ENCODE measurements around the gene GLTP.
"Not testable (repeated sequence)": the region's sequence is repeated elsewhere in the genome, so short reads cannot be mapped to it uniquely, and the experiment has no call there.

GLTP gene

GRCh38 chr12:109878749-109879148 lies 1.6 kb downstream of the GLTP start:
- no peak for DNase-seq (ENCODE audit: low read depth in 1 of 2, low spot score in 1 of 2)

DNA sequence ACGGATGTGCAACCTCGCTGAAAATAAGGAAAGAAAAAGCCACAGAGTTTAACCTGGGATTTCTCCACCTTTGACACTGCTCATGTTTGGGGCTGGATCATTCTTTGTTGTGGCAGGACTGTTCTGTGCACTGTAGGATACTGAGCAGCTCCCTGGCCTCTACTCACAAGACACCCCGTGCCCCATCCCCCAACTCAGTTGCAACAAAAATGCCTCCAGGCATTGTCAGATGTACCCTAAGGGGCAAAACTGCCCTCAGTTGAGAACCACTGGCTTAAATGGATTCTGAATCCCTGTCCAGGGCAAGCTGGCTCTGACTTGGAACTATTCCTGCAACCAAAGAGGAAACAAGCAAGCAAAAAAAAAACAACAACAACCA lies 2.1 kb downstream of the GLTP start:
- DNase-seq (ENCODE audit: low read depth in 1 of 2, low spot score in 1 of 2): no peak

- DNase-seq (ENCODE audit: low read depth in 1 of 2, low spot score in 1 of 2): no peak
These were observed 2.7 kb downstream of the GLTP start for GRCh38 chr12:109877504-109878246.

DNA sequence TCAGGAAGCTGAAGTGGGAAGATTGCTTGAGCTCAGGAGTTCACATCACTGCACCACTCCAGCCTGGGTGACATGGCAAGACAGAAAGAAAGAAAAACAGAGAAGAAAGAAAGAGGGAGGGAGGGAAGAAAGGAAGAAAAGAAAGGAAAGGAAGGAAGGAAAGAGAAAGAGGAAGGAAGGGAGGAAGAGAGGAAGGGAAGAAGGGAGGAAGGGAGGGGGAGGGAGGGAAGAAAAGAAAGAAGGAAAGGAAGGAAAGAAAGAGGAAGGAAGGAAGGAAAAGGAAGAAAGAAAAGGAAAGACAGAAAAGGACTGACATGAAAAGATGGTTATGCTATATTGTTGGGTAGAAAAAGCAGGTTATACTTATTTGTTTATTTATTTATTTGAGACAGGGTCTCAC lies 3.9 kb downstream of the GLTP start:
- DNase-seq (ENCODE audit: low read depth in 1 of 2, low spot score in 1 of 2): no peak

GRCh38 chr12:109875572-109876131 lies 4.7 kb downstream of the GLTP start:
- no peak for DNase-seq (ENCODE audit: low read depth in 1 of 2, low spot score in 1 of 2)

DNA sequence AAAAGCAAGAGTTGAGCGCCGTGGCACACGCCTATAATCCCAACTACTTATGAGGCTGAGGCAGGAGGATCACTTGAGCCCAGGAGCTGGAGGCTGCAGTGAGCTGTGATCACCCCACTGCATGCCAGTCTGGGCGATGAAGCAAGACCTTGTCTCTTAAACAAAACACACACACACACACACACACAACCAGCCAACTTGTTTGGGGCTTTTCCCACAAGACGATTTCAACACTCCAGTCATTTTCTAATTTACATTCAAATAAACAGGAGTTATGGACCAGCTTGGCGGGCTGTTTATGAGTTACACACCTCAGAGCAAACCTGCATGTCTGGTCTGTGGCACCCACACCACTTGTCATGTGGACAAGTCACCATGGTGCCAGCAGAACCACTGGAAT lies 6.7 kb downstream of the GLTP start:
- no peak for DNase-seq (ENCODE audit: low read depth in 1 of 2, low spot score in 1 of 2)

DNA sequence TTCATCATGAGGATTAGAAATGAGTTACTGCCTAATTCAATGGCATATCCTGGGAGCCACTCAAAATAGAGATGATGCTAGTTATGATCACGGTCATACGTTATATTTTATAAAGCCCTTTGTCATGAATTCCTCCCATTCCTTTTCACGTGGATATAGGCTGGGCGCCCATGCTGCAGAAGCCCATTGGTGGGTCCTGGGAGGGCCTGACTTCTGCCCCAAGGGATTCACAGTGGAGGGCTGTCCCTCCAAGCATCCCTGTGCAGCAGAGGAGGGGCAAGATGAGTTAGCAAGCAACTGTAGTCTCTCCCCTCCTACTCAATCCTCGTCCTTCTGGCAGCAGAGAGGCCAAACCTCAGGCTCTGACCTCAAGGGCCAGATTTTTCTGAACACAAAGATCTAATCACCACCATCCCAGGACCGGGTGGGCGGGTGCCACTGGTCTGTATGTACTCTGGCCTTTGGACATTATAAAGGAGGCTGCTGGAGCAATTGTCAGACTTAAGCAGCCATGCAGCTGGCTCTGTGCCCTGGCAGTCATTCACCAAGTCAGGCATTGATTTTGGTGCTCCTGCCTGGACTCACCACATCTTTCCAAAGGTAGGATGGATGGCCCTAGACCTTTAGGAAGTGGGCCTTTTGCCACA lies 8.6 kb downstream of the GLTP start:
- no peak for DNase-seq (ENCODE audit: low read depth in 1 of 2, low spot score in 1 of 2)

DNA sequence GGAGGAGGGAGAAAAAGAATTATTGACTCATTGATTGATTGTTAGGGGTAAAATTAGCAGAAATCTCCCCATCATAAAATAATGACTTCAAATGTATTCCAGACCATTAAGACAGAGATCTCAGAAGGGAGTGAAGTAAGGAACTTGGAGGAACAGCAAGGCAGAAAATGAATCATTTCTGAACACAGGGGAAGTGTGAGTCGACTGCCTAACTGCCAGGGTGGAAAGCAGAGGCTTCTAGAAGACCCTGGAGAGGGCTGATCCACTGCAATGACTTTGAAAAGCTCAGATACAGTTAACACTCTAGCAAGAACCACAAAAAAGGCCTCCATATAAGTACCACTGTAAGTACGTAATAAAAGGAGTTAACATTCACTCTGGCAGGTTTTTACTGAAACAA lies 9.7 kb downstream of the GLTP start:
- DNase-seq (ENCODE audit: low read depth in 1 of 2, low spot score in 1 of 2): no peak

DNA sequence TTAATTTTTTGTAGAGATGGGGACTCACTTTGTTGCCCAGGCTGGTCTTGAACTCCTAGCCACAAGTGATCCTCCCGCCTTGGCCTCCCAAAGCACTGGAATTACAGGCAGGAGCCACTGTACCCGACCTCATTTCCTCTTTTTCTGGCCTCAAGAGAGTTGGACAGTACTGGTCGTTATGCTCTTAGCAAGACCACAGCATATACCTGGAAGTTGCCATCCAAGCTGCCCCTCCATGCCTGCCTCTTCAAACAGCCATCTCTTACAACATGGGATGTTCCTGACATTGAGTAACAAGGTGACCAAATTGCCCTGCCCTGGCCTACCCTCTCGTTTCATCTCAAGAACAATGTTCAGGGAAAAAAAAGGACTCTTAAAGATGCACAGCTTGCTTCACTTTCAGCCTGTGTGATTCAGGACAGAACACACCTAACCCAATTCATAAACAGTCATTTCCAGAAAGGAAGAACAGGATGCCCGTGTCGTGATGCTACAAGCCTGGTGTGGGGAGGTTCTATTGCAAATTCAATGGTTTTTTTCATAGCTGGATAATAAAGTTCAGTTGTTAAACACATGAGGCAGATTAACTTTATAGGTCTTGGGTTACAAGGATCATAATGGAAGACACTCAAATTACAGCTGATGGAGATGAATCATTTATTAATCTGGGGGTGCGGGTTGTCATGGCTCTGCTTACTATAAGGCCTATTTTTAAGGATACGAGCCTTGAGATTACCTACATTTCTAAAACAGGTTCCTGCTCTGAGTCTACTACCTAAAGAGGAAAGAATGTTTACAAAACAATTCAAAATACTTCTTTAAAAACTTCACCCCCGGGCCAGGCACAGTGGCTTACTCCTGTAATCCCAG lies 11.9 kb downstream of the GLTP start:
- no peak for DNase-seq (ENCODE audit: low read depth in 1 of 2, low spot score in 1 of 2)

DNA sequence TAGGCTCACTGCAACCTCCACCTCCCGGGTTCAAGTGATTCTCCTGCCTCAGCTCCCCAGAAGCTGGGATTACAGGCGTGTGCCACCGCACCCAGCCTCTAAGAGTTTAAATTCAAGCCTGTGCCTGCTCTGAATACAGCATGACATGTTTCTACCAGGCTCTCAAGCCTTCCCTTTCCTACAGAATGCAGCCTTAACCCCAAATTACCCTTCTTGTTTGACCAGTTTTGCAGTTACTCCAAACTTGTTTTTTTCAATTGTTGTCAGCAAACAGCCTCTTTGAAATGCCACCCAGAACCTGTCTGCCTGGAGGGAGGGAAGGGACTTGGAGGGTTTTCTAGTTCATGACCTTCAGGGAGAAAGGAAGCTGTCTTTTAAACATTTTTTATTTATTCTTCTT lies 15.4 kb downstream of the GLTP start:
- no peak for DNase-seq (ENCODE audit: low read depth in 1 of 2, low spot score in 1 of 2)

DNA sequence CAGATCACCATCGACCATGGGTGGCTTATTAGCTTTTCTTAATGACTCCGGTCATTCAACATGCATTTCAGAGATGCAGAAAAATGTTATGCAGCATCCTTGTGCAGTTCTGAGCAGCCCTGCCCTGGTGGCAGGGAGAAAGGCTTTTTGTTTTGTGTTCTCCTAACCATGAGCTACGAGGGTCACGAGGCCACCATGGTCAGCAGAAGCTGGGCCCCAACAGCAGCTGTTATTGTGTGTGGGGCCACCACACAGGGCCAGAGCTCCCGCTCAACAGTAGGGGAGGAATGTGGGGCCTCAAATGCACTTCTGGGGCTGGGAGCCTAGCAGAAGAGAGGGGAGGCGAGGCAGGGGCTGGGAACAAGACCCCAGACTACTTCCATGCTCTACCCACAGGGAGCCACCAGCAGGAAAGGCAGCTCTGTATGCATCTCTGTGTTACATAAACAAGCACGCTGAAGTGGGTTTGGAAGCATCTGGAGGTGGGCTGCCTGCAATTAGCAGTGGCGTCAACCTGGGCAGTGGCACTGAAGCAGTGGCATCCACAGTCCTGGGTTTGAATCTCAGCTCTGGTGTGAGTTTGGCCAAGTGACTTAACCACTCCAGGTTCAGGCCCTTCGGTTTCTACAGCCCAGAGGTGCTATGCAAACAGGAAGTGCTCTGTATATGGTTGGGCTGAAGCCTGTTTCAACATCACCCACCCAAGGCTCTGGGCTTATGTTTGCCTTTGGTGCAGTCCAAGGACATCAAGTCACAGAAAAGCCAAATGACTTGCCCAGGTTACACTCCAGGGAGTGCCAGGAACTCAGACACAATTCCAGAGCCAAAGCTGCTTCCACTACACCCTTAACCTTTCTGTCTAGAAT lies 16.3 kb downstream of the GLTP start:
- no peak for DNase-seq (ENCODE audit: low read depth in 1 of 2, low spot score in 1 of 2)

DNA sequence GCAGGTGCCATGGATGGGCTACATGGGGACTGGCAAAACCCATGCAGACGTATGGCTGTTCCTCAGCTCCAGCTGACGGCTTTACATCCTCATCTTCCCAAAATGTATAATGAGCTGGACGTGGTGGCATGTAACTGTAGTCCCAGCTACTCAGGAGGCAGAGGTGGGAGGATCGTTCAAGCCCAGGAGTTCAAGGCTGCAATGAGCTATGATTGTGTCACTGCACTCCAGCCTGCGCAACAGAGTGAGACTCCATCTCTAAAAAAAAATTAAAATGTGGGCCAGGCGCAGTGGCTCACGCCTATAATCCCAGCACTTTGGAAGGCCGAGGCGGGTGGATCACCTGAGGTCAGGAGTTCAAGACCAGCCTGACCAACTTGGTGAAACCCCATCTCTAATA lies 17.9 kb downstream of the GLTP start:
- not testable (repeated sequence) for DNase-seq (ENCODE audit: low read depth in 1 of 2, low spot score in 1 of 2)

GRCh38 chr12:109861689-109862314 lies 18.5 kb downstream of the GLTP start:
- DNase-seq (ENCODE audit: low read depth in 1 of 2, low spot score in 1 of 2): no peak

DNA sequence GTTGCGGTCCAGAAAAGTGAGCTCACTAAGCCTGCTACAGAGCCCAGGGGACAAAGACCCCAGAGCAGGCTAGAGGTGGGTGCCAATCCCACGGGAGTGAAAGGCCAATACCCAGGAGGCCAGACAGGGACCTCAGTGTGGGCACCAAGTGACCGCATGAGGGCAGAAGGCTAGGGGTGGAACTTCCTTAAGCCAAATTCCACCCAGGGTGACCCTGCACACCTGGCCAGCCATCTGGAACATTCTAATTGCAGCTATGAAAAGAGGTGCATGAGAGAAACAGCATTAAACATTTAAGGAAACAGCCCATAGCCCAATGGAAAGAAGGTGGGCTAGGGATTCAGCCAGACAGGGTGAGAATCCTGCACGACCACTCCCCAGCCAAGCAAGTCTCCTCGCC lies 19.4 kb downstream of the GLTP start:
- DNase-seq (ENCODE audit: low read depth in 1 of 2, low spot score in 1 of 2): no peak

GRCh38 chr12:109858764-109859163 lies 21.6 kb downstream of the GLTP start:
- no peak for DNase-seq (ENCODE audit: low read depth in 1 of 2, low spot score in 1 of 2)

- no peak for DNase-seq (ENCODE audit: low read depth in 1 of 2, low spot score in 1 of 2)
These were observed 22.6 kb downstream of the GLTP start for GRCh38 chr12:109857715-109858114.

DNA sequence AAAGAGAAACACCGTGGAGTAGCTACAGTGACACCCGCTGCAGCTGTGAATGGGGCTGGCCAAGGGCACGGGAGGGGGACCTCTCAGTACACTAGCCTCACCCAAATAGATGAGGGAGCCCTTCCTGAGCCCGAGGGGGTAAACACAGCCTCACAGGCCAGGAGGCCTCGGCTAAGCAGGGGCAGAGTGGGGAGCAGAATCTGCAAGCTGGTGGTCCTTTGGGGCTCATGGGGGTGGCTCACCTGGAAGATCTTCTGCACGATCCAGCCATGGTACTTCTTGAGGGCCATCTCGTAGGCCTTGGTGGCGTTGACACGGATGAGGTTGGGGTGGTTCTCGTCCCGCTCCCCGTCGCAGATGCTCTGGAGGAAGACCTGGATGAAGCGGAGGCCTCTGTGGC lies 25.0 kb downstream of the GLTP start:
- DNase-seq (ENCODE audit: low read depth in 1 of 2, low spot score in 1 of 2): no peak

- DNase-seq (ENCODE audit: low read depth in 1 of 2, low spot score in 1 of 2): not testable (repeated sequence)
These were observed 29.8 kb downstream of the GLTP start for GRCh38 chr12:109850518-109850917.

DNA sequence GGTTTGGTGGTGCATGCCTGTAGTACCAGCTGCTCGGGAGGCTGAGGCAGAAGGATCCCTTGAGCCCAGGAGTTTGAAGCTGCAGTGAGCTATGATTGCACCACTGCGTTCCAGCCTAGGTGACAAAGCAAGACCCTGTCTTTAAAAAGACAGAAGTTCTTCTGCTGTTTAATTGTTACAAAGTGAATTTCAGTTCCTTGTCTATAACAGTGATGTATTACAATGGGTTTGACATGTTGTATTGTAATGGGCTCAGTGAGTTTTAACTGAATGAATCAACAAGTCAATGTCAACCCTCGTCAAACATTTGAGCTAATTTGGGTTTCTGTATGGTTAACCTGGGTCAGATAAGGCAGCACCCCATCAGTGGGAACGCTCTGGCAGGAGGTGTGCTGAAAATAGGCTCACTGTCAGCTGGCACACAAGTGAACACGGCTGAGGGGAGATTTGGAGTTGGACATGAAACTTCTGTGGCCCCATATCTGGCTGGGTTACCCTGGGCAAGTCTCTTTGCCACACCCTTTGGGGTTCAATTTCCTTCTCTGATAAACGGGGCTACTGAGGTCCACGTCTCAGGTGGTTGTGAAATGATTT lies 33.1 kb downstream of the GLTP start:
- DNase-seq (ENCODE audit: low read depth in 1 of 2, low spot score in 1 of 2): no peak

GRCh38 chr12:109845824-109846205 lies 34.5 kb downstream of the GLTP start:
- DNase-seq (ENCODE audit: low read depth in 1 of 2, low spot score in 1 of 2): no peak

Data from stimulated activated CD4-positive, alpha-beta T cell treated with anti-CD3 and anti-CD28 coated beads, Interleukin-15, amount 100 ng/mL, for 1 hour (primary cell).